Fibroblast of lung (primary cell): Measurements from ENCODE around the gene SHLD2. TPM values are rescaled to one million over a fixed set of nuclear protein-coding genes. Genes with fewer than 3 reads are reported as not detected.
"Not testable (repeated sequence)": the region's sequence is repeated elsewhere in the genome, so short reads cannot be mapped to it uniquely, and the experiment has no call there.

Source experiments
- DNase-seq, 2 donors: peaks; one replicate each; pipeline versions ENCODE4 v3.0.0 to v3.0.0-alpha.2; 2010; ENCODE audit warnings: low read depth in 2 of 2
- H2AFZ ChIP-seq: 2 replicates; pipeline ENCODE4 v1.5.1; 2012; ENCODE audit warnings: low read length, control low read depth, inconsistent platforms
- H3K27ac ChIP-seq: 2 replicates; pipeline ENCODE4 v1.5.1; 2011; ENCODE audit warnings: low read length, control low read depth; ENCODE audit not compliant: insufficient read depth
- H3K27me3 ChIP-seq: 2 replicates; pipeline ENCODE4 v1.5.1; 2011; ENCODE audit warnings: mild to moderate bottlenecking, low read length; ENCODE audit not compliant: control insufficient read depth, insufficient read depth
- H3K36me3 ChIP-seq: 2 replicates; pipeline ENCODE4 v1.5.1; 2011; ENCODE audit warnings: low read length; ENCODE audit not compliant: control insufficient read depth, insufficient read depth
- H3K4me1 ChIP-seq: 2 replicates; pipeline ENCODE4 v1.5.1; 2011; ENCODE audit warnings: low read length; ENCODE audit not compliant: control insufficient read depth, insufficient read depth; ENCODE audit errors: extremely low read depth
- H3K4me2 ChIP-seq: 2 replicates; pipeline ENCODE4 v1.5.1; 2011; ENCODE audit warnings: low read length, control low read depth; ENCODE audit not compliant: insufficient read depth; ENCODE audit errors: extremely low read depth
- H3K4me3 ChIP-seq, 4 experiments: fragments of 200-600 bp in 1 of 4; sonication (generic) in 1 of 4; replicated peaks in 1 of 4; 2 replicates each; pipeline ENCODE4 v1.5.1; 2011 to 2016; ENCODE audit warnings: low read length in 4 of 4, low read depth in 3 of 4, mild to moderate bottlenecking in 3 of 4, control low read depth in 2 of 4, inconsistent platforms in 1 of 4, mixed read lengths in 1 of 4; ENCODE audit not compliant: insufficient read depth in 1 of 4; ENCODE audit errors: control extremely low read depth in 1 of 4
- H3K79me2 ChIP-seq: 2 replicates; pipeline ENCODE4 v1.5.1; 2012; ENCODE audit warnings: mild to moderate bottlenecking, low read length, inconsistent platforms; ENCODE audit not compliant: control insufficient read depth, insufficient read depth
- H3K9ac ChIP-seq: 2 replicates; pipeline ENCODE4 v1.5.1; 2011; ENCODE audit warnings: mild to moderate bottlenecking, low read length, control low read depth; ENCODE audit not compliant: insufficient read depth
- H3K9me3 ChIP-seq: 2 replicates; pipeline ENCODE4 v1.5.1; 2012; ENCODE audit warnings: low read depth, low read length; ENCODE audit not compliant: control insufficient read depth, insufficient read depth
- H4K20me1 ChIP-seq: 2 replicates; pipeline ENCODE4 v1.5.1; 2011; ENCODE audit warnings: low read length; ENCODE audit not compliant: control insufficient read depth, insufficient read depth; ENCODE audit errors: extremely low read depth
- polyA plus RNA-seq, 2 donors: library from polyadenylated mRNA; depleted of rRNA in 1 of 2; stranded (reverse) in 1 of 2; unstranded in 1 of 2; fragments of >200 nt; gene quantifications; 2 replicates each; pipeline ENCODE4 v1.2.1, GENCODE V29; 2011 to 2012; ENCODE audit warnings: missing spikeins in 1 of 2
- total RNA-seq: library from RNA; depleted of rRNA; stranded (reverse); fragments of >200 nt; gene quantifications from 2 replicates; pipeline ENCODE4 v1.2.1, GENCODE V29; 2014

The SHLD2 gene
- total and polyA plus RNA-seq, 2 donors (not counting 1 experiment from before 2014, with no cell fraction given): 21.6 to 26.3 TPM

DNA sequence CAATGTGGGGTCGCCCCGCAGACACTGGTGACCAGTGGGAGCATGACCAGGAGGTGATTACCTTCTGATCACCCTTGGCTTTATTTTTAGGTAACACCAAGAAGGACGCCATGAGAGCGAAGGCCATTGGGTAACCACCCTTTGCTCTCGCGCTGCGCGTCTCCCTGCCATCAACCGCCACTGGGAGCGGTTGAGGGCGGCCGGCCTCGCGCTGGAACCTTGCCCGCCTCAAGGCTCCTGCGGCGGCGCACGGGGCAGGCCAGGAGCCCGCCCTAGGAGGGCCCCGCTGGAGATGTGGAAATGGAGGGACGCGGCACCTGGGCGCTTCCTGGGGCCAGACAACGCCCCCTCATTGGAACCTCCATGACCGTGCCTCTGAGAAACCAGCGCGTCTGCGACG lies 127.8 kb downstream of the SHLD2 start:
- not testable (repeated sequence) for H3K79me2 ChIP-seq, H3K9ac ChIP-seq

DNA sequence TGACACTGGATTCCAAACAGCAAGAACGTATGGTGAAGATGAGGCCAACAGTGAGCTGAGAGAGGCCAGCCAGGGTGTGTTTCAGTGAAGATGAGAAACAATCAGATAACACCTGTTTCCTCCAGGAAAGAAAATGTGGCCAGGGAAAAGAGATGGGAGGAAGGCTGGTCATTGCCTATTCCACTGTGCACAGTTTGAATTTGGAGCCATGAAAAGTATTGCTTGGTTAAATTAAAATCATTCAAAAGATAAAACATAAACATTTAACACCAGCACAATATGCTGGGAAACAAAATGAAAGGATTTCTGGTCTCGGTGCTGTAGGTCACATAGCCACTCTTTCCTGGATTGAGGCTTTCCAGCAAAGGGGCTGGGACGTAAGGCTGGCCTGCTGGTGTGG lies 130.1 kb downstream of the SHLD2 start, which contains the start of gene NUTM2A:
TSS of gene NUTM2A (plus strand) at position 301 of the 400 bp plus-strand sequence. CDS start 383 bp downstream, outside the sequence.
- not testable (repeated sequence) for H3K9ac ChIP-seq, H4K20me1 ChIP-seq, DNase-seq, H2AFZ ChIP-seq, H3K4me3 ChIP-seq, H3K4me1 ChIP-seq, H3K4me2 ChIP-seq, H3K79me2 ChIP-seq, H3K36me3 ChIP-seq, H3K27ac ChIP-seq, H3K9me3 ChIP-seq, H3K27me3 ChIP-seq

More for the DNA sequence above, 127.8 kb downstream of the SHLD2 start:
- H3K9me3 ChIP-seq, DNase-seq, H3K4me3 ChIP-seq, H3K4me1 ChIP-seq, H4K20me1 ChIP-seq, H2AFZ ChIP-seq, H3K27ac ChIP-seq, H3K4me2 ChIP-seq, H3K27me3 ChIP-seq, H3K36me3 ChIP-seq: not testable (repeated sequence)

DNA sequence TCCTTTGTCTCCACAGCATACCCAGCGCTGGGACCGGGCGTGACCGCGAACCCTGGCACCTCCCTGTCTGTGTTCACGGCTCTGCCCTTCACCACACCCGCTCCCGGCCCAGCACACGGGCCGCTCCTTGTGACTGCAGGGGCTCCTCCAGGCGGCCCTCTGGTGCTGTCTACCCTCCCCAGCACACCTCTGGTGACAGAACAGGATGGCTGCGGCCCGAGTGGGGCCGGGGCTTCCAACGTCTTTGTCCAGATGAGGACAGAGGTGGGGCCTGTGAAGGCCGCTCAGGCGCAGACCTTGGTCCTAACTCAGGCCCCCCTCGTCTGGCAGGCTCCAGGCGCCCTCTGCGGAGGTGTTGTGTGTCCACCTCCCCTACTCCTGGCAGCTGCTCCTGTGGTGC lies 133.2 kb downstream of the SHLD2 start:
- not testable (repeated sequence) for H3K79me2 ChIP-seq, H3K27me3 ChIP-seq, H3K4me2 ChIP-seq, DNase-seq, H2AFZ ChIP-seq, H3K27ac ChIP-seq, H3K9me3 ChIP-seq, H3K36me3 ChIP-seq, H3K4me3 ChIP-seq, H4K20me1 ChIP-seq, H3K9ac ChIP-seq, H3K4me1 ChIP-seq

DNA sequence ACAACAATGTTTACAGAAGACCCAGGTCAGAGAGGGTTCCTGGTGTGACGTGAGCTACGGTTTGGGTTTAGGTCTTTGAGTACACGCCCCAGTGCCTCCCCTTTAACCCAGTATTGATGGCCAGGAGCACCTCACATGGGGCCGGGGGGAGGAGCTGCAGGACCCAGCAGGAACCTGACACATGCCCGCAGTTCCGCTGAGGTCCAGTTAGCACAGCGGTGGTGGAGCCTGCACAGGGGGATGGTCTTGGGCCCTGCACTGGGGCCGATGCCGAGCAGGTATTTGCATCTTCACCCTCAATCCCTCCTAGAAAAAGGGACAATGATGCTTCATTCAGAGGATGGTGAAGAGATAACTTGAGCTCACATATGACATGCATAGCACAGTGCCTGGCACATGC lies 134.2 kb downstream of the SHLD2 start:
- H3K79me2 ChIP-seq, H3K27ac ChIP-seq, H3K4me1 ChIP-seq, H3K9me3 ChIP-seq, H3K9ac ChIP-seq, H2AFZ ChIP-seq, H3K4me3 ChIP-seq, H4K20me1 ChIP-seq, H3K36me3 ChIP-seq, DNase-seq, H3K4me2 ChIP-seq, H3K27me3 ChIP-seq: not testable (repeated sequence)

DNA sequence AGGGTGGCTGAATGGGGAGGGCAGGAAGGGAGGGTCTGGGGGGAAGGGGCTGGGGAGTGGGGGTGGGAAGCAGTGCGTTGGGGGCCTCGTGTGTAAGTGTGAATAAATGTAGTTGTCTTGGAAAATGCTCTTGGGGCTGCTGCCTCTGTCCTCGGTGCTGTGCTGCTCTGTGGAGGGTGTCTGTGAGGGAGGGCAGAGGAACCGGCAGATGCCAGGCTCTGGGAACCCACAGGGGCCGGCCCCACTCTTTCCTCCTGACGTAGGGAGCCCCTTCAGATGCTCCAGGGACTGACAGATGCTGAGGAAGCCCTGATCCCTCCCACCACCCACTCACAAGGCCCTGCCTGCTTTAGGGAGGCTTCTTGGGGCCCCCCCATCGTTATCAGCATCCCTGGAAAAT lies 139.8 kb downstream of the SHLD2 start:
- H3K36me3 ChIP-seq, H3K9ac ChIP-seq, H2AFZ ChIP-seq, H3K79me2 ChIP-seq, H4K20me1 ChIP-seq, H3K4me1 ChIP-seq, H3K9me3 ChIP-seq, H3K27ac ChIP-seq, H3K4me3 ChIP-seq, H3K27me3 ChIP-seq, H3K4me2 ChIP-seq, DNase-seq: not testable (repeated sequence)

DNA sequence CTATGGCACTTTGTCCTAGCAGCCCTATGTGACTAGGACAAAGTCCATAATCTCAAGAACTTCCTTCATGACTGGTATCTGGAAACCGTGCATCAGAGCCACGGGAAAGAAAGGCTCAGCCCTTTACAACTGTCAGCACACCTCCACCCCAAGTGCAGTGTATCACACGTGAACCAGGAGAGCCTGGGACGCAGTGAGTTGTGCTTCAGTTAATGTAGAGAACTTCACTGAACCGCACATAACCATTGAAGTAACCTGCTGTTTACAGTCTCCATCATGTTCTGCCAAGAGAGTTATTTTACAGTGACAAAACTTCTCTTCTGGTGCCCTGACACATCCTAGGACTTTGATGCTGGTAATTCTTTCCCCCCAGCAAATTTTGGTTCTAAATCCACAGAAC lies 142.2 kb downstream of the SHLD2 start:
- H3K4me3 ChIP-seq, H3K4me2 ChIP-seq, H3K9ac ChIP-seq, H3K36me3 ChIP-seq, H3K27me3 ChIP-seq, H2AFZ ChIP-seq, H3K79me2 ChIP-seq, H3K27ac ChIP-seq, H3K9me3 ChIP-seq, DNase-seq, H4K20me1 ChIP-seq, H3K4me1 ChIP-seq: not testable (repeated sequence)

DNA sequence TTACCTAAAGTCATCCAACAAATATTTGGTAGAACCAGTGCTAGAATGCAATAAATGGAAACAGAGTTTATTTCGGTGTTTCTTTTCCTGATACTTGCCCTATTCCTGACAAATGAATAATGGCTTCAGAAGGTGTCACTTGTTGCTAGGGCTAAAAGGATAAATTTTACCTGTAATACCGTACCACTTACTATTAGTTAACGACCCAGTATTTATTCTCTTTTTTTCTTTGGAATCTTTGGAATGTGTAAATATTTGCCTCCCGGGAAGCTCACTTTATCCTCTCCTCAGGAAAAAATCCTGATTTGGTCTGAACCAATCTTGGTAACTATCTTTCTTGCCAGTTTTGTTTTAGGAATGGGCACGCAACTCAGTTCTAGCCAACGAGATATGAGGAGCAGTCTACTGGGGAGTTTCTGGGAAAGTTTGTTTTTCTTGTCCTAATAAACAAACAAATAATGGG lies 144.4 kb downstream of the SHLD2 start:
- not testable (repeated sequence) for H2AFZ ChIP-seq, H3K4me3 ChIP-seq, DNase-seq, H3K9me3 ChIP-seq, H3K27ac ChIP-seq, H3K4me1 ChIP-seq, H3K9ac ChIP-seq, H3K79me2 ChIP-seq, H3K36me3 ChIP-seq, H3K4me2 ChIP-seq, H3K27me3 ChIP-seq, H4K20me1 ChIP-seq
